Uterine smooth muscle cell (primary cell): ENCODE data around the gene C16orf78. TPM values are rescaled to one million over a fixed set of nuclear protein-coding genes. Genes with fewer than 3 reads are reported as not detected.

Experiments used
- total RNA-seq: library from RNA; depleted of rRNA; stranded (reverse); fragments of >200 nt; gene quantifications from 2 replicates; pipeline ENCODE4 v1.2.3, GENCODE V29; 2014

The C16orf78 gene, protein sequence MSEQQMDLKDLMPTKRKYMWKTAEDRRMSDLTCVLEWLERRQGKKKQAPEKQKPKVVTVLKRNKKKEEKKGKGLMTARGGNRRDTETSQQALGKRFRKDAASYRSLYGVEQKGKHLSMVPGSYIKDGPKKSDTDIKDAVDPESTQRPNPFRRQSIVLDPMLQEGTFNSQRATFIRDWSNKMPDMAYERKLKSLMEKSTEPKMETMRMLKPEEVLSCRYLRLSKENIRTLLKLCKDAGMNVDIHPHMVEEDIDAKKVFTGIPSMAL
- total RNA-seq, result not detected in 2 replicates

DNA sequence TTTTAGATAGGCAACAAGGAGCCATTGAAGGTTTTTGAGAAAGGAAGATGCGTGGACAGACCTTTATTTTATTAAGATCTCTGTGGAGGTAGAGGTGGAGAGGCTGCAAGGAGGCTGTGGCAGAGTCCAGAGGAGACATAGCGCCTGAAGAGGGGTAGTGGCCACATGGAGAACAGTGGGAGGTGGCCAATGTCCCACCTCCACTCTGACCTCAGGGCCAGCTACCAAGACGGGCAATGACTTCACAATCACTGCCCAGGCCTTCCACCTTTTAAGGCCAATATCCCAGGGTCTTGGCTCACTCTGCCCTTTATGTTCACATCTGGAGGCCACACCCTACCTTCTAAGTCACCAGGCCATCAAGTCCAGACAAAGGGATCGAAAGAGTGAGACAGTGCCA, at the start of gene C16orf78:
C16orf78 (plus strand) TSS at position 301 of the 400 bp plus-strand sequence. CDS start 136 bp downstream, outside the sequence.

Other genes starting within 250 kb of the C16orf78 start
- gene CBLN1, start 92.0 kb upstream of the C16orf78 start, total RNA-seq, result not detected in 2 replicates